H1 (cell line): ENCODE results near the gene GPR39. TPM values are rescaled to one million over a fixed set of nuclear protein-coding genes. Genes with fewer than 3 reads are reported as not detected.

ENCODE experiments used
- BRCA1 ChIP-seq: IDR thresholded peaks from 2 replicates; pipeline ENCODE4 v1.6.1; 2012; ENCODE audit warnings: low read depth, low read length, improper control_type of control experiment
- CTBP2 ChIP-seq: IDR thresholded peaks from 2 replicates; pipeline ENCODE4 v1.7.0; 2011; ENCODE audit warnings: borderline replicate concordance, mild to moderate bottlenecking, moderate library complexity, mixed read lengths, low read length; ENCODE audit not compliant: insufficient read depth, insufficient read length
- CTCF ChIP-seq, 3 experiments: IDR thresholded peaks; 1 replicate in 2 of 3; 2 replicates in 1 of 3; pipeline versions ENCODE4 v1.5.1 to v1.6.1; 2011; ENCODE audit warnings: low read length in 3 of 3, mild to moderate bottlenecking in 3 of 3, inconsistent platforms in 2 of 3, low read depth in 1 of 3, moderate library complexity in 1 of 3; ENCODE audit not compliant: insufficient read depth in 1 of 3; ENCODE audit errors: control extremely low read depth in 1 of 3
- NANOG ChIP-seq: IDR thresholded peaks from 2 replicates; pipeline ENCODE4 v1.6.1; 2011; ENCODE audit warnings: low read length, low read depth, mild to moderate bottlenecking, inconsistent platforms; ENCODE audit not compliant: insufficient read depth, poor library complexity, severe bottlenecking
- RAD21 ChIP-seq, 2 experiments: IDR thresholded peaks in 1 of 2; conservative IDR thresholded peaks in 1 of 2; 2 replicates each; pipeline ENCODE4 v1.6.1; 2011; ENCODE audit warnings: low read depth in 2 of 2, low read length in 2 of 2, improper control_type of control experiment in 1 of 2, inconsistent platforms in 1 of 2, mild to moderate bottlenecking in 1 of 2, moderate library complexity in 1 of 2
- SP1 ChIP-seq: IDR thresholded peaks from 2 replicates; pipeline ENCODE4 v1.6.1; 2011; ENCODE audit warnings: low read depth, low read length
- SRF ChIP-seq: IDR thresholded peaks from 2 replicates; pipeline ENCODE4 v1.6.1; 2011; ENCODE audit warnings: mild to moderate bottlenecking, low read depth, low read length, moderate library complexity
- polyA plus RNA-seq, 7 experiments: library from polyadenylated mRNA; depleted of rRNA in 3 of 7; stranded (reverse) in 5 of 7; unstranded in 2 of 7; fragments of >200 nt in 5 of 7; fragments of 200-250 nt in 2 of 7; gene quantifications; 1 replicate in 5 of 7; 2 replicates in 1 of 7; 4 replicates in 1 of 7; pipeline versions ENCODE4 v1.2.1 to v1.2.3, GENCODE V29; 2011 to 2013; ENCODE audit warnings: missing spikeins in 2 of 7, mixed read lengths in 2 of 7
- total RNA-seq: library from RNA; stranded (reverse); fragmentation: NEBNext Ultra II Directional; extraction: Animal tissue kit (Norgen Biotek cat#: 25700); gene quantifications from 2 replicates; pipeline ENCODE4 v1.2.1, GENCODE V29; 2021
- TF ChIP-seq, protein P1 (sequence below): fragments of 300-600 bp; sonication (generic); IDR thresholded peaks from 2 replicates; pipeline ENCODE4 v1.7.1; 2012; ENCODE audit warnings: low read length, moderate library complexity, mild to moderate bottlenecking, inconsistent platforms; ENCODE audit not compliant: insufficient replicate concordance

The GPR39 gene
- total and polyA plus RNA-seq, 2 of the 8 experiments (the other 6 are each of a cell fraction or from before 2014, with no cell fraction given), result 0.63 to 2.7 TPM

DNA sequence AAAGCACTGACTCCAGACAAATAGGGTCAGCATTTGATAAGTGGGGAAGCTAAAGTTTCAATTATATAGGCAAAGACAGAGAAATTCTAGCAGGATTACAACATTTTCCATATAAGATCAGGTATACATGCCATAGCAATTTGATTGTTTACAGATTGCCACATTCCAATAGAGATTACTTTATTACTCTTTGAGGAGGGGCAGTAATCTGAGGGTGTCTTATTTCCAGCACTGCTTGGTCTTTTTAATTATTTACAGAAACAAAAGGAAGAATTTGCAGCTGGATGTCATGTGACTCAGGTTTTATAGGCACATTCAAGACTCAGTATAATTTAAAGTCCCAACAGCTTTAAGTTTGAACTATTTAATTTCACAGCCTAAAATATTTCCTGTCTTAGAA is 42.5 kb upstream of the GPR39 start (continued):
- TF ChIP-seq, protein P1, sequence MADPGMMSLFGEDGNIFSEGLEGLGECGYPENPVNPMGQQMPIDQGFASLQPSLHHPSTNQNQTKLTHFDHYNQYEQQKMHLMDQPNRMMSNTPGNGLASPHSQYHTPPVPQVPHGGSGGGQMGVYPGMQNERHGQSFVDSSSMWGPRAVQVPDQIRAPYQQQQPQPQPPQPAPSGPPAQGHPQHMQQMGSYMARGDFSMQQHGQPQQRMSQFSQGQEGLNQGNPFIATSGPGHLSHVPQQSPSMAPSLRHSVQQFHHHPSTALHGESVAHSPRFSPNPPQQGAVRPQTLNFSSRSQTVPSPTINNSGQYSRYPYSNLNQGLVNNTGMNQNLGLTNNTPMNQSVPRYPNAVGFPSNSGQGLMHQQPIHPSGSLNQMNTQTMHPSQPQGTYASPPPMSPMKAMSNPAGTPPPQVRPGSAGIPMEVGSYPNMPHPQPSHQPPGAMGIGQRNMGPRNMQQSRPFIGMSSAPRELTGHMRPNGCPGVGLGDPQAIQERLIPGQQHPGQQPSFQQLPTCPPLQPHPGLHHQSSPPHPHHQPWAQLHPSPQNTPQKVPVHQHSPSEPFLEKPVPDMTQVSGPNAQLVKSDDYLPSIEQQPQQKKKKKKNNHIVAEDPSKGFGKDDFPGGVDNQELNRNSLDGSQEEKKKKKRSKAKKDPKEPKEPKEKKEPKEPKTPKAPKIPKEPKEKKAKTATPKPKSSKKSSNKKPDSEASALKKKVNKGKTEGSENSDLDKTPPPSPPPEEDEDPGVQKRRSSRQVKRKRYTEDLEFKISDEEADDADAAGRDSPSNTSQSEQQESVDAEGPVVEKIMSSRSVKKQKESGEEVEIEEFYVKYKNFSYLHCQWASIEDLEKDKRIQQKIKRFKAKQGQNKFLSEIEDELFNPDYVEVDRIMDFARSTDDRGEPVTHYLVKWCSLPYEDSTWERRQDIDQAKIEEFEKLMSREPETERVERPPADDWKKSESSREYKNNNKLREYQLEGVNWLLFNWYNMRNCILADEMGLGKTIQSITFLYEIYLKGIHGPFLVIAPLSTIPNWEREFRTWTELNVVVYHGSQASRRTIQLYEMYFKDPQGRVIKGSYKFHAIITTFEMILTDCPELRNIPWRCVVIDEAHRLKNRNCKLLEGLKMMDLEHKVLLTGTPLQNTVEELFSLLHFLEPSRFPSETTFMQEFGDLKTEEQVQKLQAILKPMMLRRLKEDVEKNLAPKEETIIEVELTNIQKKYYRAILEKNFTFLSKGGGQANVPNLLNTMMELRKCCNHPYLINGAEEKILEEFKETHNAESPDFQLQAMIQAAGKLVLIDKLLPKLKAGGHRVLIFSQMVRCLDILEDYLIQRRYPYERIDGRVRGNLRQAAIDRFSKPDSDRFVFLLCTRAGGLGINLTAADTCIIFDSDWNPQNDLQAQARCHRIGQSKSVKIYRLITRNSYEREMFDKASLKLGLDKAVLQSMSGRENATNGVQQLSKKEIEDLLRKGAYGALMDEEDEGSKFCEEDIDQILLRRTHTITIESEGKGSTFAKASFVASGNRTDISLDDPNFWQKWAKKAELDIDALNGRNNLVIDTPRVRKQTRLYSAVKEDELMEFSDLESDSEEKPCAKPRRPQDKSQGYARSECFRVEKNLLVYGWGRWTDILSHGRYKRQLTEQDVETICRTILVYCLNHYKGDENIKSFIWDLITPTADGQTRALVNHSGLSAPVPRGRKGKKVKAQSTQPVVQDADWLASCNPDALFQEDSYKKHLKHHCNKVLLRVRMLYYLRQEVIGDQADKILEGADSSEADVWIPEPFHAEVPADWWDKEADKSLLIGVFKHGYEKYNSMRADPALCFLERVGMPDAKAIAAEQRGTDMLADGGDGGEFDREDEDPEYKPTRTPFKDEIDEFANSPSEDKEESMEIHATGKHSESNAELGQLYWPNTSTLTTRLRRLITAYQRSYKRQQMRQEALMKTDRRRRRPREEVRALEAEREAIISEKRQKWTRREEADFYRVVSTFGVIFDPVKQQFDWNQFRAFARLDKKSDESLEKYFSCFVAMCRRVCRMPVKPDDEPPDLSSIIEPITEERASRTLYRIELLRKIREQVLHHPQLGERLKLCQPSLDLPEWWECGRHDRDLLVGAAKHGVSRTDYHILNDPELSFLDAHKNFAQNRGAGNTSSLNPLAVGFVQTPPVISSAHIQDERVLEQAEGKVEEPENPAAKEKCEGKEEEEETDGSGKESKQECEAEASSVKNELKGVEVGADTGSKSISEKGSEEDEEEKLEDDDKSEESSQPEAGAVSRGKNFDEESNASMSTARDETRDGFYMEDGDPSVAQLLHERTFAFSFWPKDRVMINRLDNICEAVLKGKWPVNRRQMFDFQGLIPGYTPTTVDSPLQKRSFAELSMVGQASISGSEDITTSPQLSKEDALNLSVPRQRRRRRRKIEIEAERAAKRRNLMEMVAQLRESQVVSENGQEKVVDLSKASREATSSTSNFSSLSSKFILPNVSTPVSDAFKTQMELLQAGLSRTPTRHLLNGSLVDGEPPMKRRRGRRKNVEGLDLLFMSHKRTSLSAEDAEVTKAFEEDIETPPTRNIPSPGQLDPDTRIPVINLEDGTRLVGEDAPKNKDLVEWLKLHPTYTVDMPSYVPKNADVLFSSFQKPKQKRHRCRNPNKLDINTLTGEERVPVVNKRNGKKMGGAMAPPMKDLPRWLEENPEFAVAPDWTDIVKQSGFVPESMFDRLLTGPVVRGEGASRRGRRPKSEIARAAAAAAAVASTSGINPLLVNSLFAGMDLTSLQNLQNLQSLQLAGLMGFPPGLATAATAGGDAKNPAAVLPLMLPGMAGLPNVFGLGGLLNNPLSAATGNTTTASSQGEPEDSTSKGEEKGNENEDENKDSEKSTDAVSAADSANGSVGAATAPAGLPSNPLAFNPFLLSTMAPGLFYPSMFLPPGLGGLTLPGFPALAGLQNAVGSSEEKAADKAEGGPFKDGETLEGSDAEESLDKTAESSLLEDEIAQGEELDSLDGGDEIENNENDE, result no peak
- TF ChIP-seq CTBP2 (no peak), RAD21 (IDR thresholded peaks at IDR 0.05 in 1 of 2, conservative IDR thresholded peaks at IDR 0.05 in 1 of 2; ENCODE audit: low read depth in 2 of 2, low read length in 2 of 2) (no peak), NANOG (no peak), BRCA1 (no peak), SRF (no peak), CTCF (IDR thresholded peaks at IDR 0.05; ENCODE audit: control extremely low read depth in 1 of 3, insufficient read depth in 1 of 3, low read depth in 1 of 3, low read length in 3 of 3) (no peak), SP1 (no peak)
